ENCODE measurements around the gene JPT1. TPM values are rescaled to one million over a fixed set of nuclear protein-coding genes. Genes with fewer than 3 reads are reported as not detected.
A peak's percentile ranks its signal among the peaks of the same experiment; 100 is the strongest.

Gene JPT1
- total and polyA plus RNA-seq, 2 donors (not counting 3 experiments of a cell fraction or from before 2014, with no cell fraction given): 212 to 352 TPM

DNA sequence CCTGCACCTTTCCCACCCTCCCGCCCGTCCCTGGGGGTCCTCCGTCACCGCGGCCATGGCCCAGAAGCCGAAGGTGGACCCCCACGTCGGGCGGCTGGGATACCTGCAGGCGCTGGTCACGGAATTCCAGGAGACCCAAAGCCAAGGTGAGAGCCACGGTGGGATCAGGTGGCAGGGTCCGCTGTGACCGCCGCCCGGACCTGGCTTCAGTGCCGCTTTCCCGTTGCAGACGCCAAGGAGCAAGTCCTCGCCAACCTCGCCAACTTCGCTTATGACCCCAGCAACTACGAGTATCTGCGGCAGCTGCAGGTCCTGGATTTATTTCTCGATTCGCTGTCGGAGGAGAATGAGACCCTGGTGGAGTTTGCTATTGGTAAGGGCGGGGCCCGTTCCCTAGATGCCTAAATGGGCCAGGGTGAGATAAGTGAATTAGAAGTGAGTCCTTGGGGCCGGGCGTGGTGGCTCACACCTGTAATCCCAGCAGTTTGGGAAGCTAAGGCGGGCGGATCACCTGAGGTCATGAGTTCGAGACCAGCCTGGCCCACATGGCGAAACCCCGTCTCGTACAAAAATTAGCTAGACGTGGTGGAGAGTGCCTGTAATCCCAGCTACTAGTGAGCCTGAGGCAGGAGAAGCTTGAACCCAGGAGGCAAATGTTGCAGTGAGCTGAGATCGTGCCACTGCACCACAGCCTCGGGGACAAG lies 43.9 kb downstream of the JPT1 start:
- Histone ChIP-seq H3K36me3 (ENCODE audit: control insufficient read depth in 2 of 2, extremely low read depth in 1 of 2, insufficient read depth in 2 of 2, low read length in 2 of 2) (no peaks in the 10 kb centered on the region), H4K20me1 (replicated peaks; ENCODE audit: control insufficient read depth, extremely low read depth, insufficient read depth, low read length) (no peaks in the 10 kb centered on the region), H3K9ac (replicated peaks; ENCODE audit: extremely low read depth, insufficient read depth, low read length) (peak overlapping the region; percentile 36), H3K27ac (ENCODE audit: insufficient read depth, low read depth, low read length) (no peak overlapping the region), H2AFZ (ENCODE audit: low read depth, low read length) (peak overlapping the region; percentile 9), H3K9me3 (replicated peaks; ENCODE audit: control insufficient read depth, insufficient read depth, low read length) (no peaks in the 10 kb centered on the region), H3K9me1 (replicated peaks; ENCODE audit: control insufficient read depth, extremely low read depth, insufficient read depth, low read length) (no peaks in the 10 kb centered on the region), H3K27me3 (ENCODE audit: control insufficient read depth in 2 of 2, insufficient read depth in 2 of 2, low read length in 2 of 2) (no peaks in the 10 kb centered on the region), H3K79me2 (ENCODE audit: control insufficient read depth, insufficient read depth, low read length) (no peaks in the 10 kb centered on the region), H3K4me2 (ENCODE audit: insufficient read depth, low read length) (peak overlapping the region; percentile 57), H3K4me3 (replicated peaks in 1 of 3; ENCODE audit: insufficient read depth in 1 of 3, low read depth in 1 of 3, low read length in 3 of 3) (peak overlapping the region; percentile 22 to 74 (median 71)), H3K4me1 (ENCODE audit: control insufficient read depth, extremely low read depth, insufficient read depth, low read length) (peaks cover 21% of the 10 kb centered on the region)
- POLR2A ChIA-PET: interaction anchor here (0.9 to 1.1 kb wide), 2 partner anchors 34 to 79 kb away, joined by 3 to 7 read pairs; no protein-coding TSS in a partner anchor
- no TSS peak for BruUV-seq (replicated peaks)
- CTCF ChIA-PET: interaction anchor here (0.6 to 4.3 kb wide), 17 partner anchors 14 to 160 kb away, joined by 3 to 37 read pairs (median 5); partner anchors contain the start of genes MIF4GD, NT5C and NUP85
- intact Hi-C loops (cut with micrococcal nuclease) (no loop called here), dilution Hi-C loops (cut with MboI; ENCODE audit: extremely low pct_ligation_motif_present, low sequenced_read_pairs) (no loop called here)
- DNase-seq (ENCODE audit: low read depth, low spot score): no peak
- TF ChIP-seq FOS (IDR thresholded peaks at IDR 0.05; ENCODE audit: borderline replicate concordance, insufficient read depth, low read length) (no peak), POLR2AphosphoS5 (IDR thresholded peaks at IDR 0.05; ENCODE audit: insufficient read depth, low read depth, low read length) (no peak), GATA2 (IDR thresholded peaks at IDR 0.05; ENCODE audit: insufficient read depth, insufficient read length, low read depth, low read length) (no peak), POLR2A (IDR thresholded peaks at IDR 0.05; ENCODE audit: low read depth, low read length) (no peak), JUN (IDR thresholded peaks at IDR 0.05; ENCODE audit: borderline replicate concordance, insufficient read depth, insufficient read length, low read depth) (no peak), MYC (IDR thresholded peaks at IDR 0.05; ENCODE audit: low read depth, low read length) (no peak)
- FAIRE-seq: peak; percentile 72
